Activated gamma-delta T cell (primary cell): ENCODE measurements around the gene S100A12.
"Not testable (repeated sequence)": the region's sequence is repeated elsewhere in the genome, so short reads cannot be mapped to it uniquely, and the experiment has no call there.

Experiments
- DNase-seq: peaks from one replicate; lab custom pipeline; 2025; lab: John Stamatoyannopoulos, UW
- total RNA-seq, 2 donors: gene quantifications; one replicate each; lab custom pipeline; 2026; lab: John Stamatoyannopoulos, UW

S100A12 gene
- 0 reads per million in 2 donors for total RNA-seq

DNA sequence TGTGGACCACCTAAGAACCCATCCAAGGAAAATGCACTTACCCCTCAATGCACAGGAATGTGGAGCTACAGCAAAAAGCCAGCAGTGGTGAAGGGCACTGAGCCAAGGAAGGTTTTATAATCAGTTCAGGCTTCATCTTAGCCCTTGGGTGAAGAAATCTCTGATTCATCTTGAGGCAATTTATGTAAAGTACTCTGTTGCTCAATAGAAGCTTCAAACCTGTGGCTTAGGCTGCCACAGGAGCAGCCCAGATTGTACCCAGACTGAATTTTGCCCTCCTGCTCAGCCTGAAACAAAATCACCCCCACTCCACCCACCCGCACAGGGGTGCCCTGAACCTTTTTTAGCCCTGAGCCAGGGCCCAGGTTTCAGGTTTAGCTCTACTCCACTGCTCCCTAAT is at the start of gene S100A12:
TSS of gene S100A12 (minus strand) at position 111 of the 400 bp plus-strand sequence. CDS start 1,029 bp downstream, outside the sequence.
- DNase-seq, result no peak

DNA sequence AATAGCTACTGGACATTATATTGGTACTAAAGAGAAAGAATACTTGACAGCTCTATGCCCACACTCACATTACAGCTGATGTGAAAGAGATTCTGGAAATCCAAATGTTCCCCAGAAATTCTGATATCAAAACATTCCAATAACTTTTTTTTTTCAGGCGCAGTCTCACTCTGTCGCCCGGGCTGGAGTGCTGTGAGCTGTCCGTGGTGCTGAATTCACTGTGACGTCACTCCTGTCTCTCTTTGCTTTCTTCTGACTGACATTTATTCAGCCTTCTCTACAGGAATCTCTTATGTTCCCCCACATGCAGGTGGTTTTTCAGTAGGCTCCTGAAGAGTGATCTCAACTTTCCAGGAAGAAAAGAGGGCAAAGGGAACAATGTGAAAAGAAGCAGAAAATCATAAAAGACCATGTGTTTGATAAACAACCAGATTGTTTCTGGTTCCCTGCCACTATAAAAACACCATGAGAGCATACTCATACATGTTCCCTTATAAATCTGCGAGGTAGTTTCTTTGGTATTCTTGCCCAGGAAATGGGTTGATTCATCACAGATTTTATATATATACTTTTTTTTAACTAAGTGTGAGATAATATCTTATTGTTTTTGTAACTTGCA is 47.1 kb upstream of the S100A12 start:
- DNase-seq, result no peak

DNA sequence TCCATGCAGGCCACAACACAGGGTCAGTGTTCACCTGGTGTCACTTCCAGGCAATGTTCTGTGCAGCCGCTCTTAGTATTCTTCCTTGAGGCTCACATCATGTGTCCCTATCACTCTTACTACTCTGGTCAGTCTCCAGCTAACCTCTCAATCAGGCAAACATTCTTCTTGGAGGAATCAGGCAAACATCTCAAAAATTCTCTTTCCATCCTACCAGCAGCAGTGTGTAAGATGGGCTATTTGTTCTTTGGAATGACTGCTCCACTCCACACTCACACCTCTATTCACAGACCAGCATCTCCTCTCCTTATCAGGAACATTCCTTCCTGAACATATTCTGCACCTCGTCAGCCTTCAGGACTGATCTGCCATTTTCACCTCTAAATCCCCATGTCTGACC is 44.9 kb upstream of the S100A12 start:
- no peak for DNase-seq

DNA sequence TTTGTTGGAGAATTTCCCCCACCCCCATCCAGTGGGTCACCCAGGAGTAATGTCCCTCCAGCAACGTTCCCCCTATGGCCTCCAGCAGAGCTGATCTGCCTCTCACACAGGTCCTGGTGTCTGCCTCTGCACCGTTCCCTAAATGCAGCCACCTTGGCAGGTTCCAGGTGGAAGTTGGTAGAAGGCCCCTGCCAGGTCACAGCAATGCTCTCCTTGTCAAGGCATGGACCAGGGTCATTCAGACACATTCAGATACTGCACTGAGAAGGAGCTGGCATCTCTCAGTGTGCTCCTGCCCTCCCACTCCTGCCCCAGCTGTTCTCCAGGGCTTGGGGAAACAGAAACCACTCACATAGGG is 44.0 kb upstream of the S100A12 start:
- DNase-seq, result not testable (repeated sequence)

DNA sequence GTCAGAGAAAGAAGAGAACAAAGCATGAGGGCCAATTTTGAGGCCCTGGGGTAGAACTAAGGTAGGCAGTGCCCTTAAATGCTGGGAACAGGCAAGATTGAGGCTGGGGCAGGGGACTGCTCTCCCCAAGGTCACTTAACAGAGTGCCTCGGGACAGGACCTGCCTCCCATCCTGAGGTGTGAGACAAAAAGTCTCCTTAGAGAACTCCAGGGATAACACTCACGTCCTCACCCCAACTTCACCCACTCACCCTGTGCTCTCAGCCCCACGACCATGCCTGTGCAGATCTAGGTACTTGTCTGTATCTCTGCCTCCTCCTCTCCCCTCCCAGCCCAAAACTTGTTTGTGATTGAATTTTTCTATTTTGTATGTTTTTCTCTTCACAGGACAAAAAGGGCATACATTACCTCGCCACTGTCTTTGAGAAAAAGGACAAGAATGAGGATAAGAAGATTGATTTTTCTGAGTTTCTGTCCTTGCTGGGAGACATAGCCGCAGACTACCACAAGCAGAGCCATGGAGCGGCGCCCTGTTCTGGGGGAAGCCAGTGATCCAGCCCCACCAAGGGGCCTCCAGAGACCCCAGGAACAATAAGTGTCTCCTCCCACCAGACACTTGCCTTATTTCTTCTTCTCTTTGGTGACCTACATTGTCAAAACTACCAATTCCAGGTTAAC is 43.5 kb upstream of the S100A12 start:
- DNase-seq, result not testable (repeated sequence)

DNA sequence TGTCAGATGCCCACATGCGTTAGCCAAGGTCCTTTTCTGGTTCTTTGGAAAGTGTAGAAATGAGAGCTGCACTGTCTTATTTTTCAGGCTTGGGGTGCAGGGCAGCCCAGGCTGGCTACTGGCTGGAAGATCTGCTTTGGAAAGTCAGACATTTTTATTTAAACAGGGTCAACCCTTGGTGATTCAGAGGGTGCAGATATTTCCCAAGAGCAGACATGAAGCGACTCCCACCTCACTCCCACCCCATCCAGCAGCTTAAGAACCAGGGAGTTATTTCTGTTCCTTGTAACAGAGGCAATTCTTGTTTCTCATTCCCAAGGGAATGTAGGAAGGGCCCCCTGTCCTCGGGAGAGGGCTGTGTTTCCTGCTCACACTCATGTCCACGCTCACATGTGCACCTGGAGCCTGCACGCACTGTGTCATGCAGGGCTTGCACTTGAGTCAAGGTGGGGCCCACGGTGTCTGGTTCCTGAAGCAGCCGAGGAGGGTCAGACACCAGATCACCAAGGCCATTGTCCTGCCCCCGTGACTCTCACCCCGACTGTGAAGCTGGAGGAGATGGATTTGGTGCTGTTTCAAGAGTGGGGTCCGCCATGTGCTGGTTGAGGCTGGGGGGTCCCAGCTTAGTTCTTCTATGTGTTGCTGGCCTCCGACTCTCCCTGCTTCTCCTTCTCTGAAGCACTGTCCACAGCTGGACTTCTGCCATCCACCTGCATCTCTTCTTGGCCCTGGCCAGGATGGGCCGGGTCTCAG is 41.9 kb upstream of the S100A12 start:
- no peak for DNase-seq

DNA sequence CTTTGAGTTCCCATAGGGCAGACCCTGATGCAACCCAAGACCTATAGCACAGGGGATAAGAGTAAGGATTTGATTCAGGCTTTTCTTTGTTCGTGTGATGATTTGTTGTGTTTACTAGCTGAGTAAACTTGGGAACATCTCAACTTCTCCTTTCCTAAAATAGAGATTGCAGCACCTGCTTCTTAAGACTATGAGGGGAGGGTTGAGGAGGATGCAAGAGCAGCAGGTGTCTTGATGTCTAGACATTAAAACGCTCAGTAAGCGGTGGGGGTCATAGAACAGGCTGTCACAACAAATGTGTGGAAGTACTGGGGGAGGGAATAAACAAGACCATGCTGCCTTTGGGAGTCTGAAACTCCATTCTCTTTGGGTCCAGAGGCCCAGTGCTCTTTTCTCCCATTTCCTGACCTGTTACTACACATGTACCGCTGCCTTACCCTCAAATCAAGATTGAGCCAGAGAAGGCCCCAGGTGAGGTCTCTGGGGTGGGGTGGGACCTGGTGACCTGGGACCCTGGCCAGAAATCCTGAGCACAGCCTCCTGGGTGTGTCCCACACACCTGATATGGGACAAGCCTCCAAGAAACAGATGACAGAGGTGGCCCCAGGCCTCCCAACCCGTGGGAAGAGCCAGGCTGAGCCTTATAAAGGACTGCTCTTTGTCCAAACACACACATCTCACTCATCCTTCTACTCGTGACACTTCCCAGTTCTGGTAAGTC is 40.6 kb upstream of the S100A12 start, which contains the start of gene S100A7A:
TSS of gene S100A7A (plus strand) at position 671 of the 721 bp plus-strand sequence. CDS start 1,563 bp downstream, outside the sequence.
- DNase-seq, result no peak

DNA sequence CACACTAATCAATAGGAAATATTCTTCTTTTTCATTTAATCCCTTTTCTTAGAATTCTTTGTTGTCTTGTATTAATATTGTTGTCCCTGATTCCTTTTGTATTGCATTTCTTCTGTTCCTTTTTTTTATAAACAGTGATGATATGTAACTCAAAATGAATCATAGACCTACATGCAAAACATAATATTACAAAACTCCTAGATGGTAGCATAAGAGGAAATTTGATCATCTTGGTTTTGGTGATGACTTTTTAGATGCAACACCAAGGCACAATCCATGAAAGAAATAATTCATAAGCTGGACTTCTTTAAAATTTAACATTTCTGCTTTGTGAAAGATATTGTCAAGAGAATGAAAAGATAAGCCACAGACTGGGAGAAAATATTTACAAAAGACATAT is 38.5 kb upstream of the S100A12 start:
- not testable (repeated sequence) for DNase-seq

DNA sequence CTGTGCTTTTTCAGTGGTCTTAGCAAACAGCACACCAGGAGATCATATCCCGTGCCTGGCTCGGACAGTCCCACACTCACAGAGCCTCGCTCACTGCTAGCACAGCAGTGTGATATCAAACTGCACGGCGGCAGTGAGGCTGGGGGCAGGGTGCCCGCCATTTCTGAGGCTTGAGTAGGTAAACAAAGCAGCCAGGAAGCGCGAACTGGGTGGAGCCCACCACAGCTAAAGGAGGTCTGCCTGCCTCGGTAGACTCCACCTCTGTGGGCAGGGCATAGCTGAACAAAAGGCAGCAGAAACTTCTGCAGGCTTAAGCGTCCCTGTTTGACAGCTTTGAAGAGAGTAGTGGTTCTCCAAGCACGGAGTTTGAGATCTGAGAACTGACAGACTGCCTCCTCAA is 31.9 kb upstream of the S100A12 start:
- DNase-seq, result not testable (repeated sequence)

DNA sequence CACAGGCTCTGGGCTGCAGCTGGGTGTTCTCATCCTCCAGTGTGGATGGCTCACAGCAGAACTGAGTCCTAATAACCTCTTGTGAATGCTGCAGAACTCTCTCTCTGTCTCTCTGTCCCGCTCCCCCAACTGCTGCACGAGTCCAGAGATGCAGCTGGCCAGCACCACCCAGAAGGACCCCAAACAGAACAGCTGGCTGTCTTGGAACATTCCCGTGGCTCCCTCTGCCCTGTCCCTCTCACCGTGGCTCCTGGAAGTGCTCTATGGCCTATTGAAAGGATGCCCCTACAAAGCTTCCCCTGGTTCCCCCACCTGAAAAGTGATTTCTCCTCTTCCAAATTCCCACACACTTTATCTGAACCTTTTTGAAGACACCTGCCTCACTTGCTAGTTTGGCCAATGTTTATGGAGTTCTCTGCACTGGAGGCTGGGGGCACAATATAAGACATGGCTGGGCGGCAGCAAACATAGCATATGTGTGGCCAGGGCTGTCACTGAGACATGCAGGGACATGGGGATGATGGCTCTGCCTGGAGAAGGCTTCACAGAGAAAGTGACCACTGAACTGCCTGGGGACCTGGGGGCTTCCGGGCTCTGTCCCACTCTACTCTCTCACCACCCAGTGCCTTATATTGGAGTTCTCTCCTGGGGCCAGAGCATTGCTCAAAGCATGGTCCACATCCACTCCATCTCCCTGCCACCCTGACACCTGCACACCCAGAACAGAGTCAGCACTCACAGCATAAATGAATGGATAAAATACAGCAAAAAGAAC is 30.6 kb upstream of the S100A12 start:
- not testable (repeated sequence) for DNase-seq

DNA sequence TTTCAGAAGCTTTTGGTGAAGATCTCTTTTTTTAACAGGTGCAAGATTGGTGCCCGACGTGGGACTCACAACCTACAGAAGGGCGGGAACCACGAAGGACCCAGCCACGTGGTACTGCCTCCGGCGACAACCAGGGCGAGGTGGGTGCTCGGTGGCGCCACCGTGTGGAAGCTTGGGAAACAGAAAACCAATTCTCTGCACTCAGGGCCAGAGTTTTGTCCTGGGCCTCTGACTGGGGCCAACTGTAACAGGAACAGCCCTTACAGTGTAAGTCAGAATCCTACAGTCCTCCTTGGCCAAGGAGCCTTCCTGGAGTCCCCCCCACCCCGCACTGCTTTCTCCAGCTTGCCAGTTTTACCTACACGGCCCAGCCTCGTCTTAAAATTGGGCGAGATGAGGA is 29.3 kb upstream of the S100A12 start:
- no peak for DNase-seq

DNA sequence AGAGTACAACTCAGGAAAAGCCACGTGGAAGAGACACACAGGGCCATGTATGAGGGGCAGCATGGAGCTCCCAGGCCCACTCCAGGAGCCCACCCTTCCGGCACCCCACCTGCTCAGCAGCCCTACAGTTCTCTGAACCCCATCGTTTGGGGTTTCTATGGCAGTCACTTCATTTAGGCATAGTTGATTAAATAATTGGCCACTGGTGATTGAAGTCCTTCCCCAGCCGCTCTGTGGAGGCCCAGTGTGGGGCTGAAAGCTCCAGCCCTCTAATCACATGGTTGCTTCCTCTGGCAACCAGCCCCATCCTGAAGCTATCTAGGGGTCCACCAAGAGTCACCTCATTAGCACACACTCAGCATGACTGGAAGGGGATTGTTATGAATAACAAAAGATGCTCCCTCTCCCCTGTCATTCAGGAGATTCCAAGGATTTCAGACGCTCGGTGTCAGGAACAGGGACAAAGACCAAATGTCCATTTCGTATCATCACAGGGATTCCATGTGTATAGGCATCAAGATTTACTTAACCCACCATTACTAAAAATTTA is 28.7 kb upstream of the S100A12 start:
- DNase-seq, result no peak

DNA sequence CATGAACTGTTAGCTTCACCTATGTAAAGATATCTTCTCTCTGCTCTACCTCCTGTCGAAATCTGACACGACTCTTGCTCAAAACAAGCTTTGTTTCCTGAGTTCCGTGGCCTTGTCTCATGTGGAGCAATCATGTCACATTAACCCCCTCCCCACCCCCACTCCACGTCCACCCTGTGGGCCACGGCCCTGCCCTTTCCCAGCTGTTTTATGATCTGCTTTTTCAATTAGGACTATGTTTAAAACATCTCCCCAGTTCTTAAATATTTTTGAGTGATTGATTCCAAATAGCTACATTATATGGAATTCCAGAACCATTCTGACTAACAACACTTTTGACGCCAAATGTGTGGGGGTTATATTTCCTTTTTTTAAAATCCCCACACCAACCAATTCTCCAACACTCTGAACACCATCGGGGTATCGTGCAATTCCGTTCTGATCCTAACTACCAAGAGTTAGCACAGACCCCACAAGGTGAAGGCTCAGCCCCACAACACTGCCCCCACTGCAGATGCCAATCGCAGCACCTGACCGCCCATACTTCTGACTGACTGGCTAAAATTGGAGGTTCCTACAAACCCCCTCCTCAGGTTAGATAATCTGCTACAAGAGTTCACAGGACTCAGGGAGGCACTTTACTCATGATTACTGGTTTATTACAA is 28.1 kb upstream of the S100A12 start:
- no peak for DNase-seq

DNA sequence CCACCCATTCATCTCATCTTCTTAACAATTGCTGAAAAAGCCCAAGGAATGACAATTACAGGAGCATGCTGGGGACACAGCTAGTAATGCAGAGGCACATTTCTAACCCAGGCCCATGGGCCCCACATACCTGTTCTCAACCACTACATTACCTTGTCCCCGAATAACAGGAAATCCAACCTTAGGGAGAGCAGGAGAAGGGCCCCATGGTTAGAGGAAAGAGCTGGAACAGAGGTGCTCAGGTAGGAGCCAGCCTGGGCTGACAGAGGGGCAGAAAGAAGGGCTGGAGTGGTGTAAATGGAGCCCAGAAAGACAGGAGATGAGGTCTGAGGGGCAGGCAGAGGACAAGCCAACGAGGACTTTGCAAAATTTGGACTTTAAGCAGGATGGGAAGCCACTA is 26.8 kb upstream of the S100A12 start:
- no peak for DNase-seq

DNA sequence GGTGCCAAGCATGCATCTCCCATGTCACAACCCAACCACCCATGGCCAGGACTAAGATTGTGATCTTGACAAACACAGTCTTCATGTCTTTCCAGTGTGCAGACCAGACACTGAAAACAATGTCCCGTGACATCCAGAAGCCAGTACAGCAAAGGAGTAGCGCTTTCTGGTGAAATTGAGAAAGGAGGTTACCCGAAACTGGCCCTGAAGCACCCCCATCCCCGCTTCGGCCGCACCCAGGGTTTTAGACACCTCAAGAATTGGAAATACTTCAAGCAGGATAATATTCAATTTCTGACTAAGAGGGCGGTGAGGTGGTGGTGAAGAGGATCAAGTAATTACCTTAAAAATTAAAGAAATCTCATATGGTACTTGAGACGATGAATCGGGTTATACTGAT is 26.0 kb upstream of the S100A12 start:
- no peak for DNase-seq

DNA sequence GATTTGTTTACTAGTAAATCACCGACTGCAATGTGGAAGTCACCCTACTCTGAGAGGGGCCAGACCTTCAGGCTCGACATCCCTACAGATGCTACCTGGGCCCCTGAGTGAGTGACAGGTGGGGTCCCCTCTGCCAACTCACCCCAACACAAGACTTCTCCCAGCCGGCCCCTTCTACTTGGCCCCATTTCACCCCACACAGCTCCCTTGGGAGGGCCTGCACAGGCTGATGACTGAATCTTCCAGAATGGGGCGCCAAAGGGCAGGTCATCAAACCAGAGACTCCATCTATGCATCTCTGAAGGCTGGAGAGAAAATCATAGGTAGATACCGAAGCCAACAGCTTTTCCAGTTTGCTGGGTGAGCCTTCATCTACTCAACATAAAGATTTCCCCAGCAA is 24.8 kb upstream of the S100A12 start:
- no peak for DNase-seq

DNA sequence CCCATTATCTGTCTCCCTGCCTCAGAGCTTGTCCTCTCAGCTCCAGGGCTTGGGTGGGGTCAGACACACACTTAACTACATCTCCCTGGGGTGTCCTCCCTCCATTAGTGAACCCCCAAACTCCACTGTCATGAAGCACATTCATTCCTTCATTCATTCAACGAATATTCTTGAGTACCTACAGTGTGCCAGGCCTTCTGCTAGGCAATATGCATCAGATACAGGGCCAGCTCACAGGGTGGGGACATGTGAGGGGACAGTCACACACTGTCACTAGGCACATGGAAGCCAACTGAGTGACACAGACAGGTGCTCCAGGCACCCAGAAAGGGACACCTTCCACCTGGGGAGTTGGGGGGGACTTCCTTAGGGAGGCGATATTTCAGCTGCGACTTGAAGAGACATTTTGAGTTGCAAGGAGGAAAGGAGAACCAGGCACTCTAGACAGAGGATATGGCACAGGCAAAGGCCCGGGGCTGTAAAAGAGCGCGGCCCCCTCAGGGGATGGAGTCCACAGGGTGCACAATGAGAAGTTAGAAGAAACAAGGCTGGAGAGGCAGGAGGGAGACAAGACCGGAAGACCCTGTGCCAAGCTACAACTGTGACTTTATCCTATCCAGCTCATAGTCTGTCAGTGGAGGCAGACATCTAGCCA is 24.1 kb upstream of the S100A12 start:
- no peak for DNase-seq

DNA sequence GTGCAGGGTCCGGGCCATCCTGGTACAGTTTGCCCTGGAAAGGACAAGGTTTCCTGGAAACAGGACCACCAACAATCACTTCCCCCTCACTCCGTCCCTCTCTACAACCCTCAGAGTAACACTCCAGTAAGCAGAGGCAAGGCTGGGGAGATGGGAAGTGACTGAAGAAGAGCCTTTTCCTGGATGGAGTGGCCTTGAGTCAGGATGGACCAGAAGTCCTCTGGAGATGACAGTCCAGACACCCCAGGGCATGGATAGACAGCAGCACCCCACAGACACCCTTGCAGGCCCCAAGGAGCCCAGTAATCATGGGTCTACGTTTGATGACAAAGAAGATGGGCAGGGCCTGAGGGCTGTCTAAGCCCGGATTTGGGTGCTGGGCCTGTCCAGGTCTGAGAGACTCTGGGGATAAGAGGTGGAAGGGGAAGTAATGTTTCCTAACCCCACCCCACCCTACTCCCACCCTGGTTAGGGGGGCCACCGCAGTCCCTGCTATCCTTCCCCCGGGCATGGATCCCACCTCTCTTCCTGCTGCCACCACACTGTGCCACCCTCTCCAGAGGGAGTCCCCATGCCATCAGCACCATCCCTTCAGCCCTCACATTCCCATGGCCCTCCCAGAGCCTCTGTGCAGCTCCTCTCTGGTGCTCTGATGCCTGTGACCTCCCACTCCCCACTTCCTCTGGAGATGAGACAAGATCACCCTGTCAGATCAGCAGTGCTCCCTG is 22.7 kb upstream of the S100A12 start:
- no peak for DNase-seq
